Pancreas (tissue), 10 donors: ENCODE measurements around the gene GLCCI1. TPM values are rescaled to one million over a fixed set of nuclear protein-coding genes. Genes with fewer than 3 reads are reported as not detected.
"Not testable (repeated sequence)": the region's sequence is repeated elsewhere in the genome, so short reads cannot be mapped to it uniquely, and the experiment has no call there.

Experiments used
- ATAC-seq, 4 donors: fragments of 200-7000 bp; cut with Tn5 transposase; one replicate each; pipeline versions ENCODE4 v1.8.0 to v1.9.1; 2020; ENCODE audit warnings: mild to moderate bottlenecking in 4 of 4, moderate library complexity in 4 of 4
- DNase-seq, 6 donors: peaks; one replicate each; pipeline ENCODE4 v3.0.0-alpha.2; 2020
- FAIRE-seq: peaks from 2 replicates; lab custom pipeline; 2012; peaks lifted over from hg19 to GRCh38; lab: Jason Lieb, UNC
- H3K27ac ChIP-seq, 4 donors: fragments of 200-600 bp; sonication (generic); 1 replicate in 3 of 4; 2 replicates in 1 of 4; pipeline versions ENCODE4 v1.5.0 to v1.8.0; 2020
- H3K27me3 ChIP-seq, 4 donors: fragments of 200-600 bp; one replicate each; pipeline ENCODE4 v1.8.0; 2021
- H3K36me3 ChIP-seq, 3 donors: fragments of 200-600 bp; sonication (generic) in 1 of 3; one replicate each; pipeline versions ENCODE4 v1.5.0 to v1.8.0; 2020 to 2021
- H3K4me1 ChIP-seq, 3 donors: fragments of 200-600 bp; one replicate each; pipeline ENCODE4 v1.8.0; 2021
- H3K4me3 ChIP-seq, 4 donors: fragments of 200-600 bp; sonication (generic) in 2 of 4; one replicate each; pipeline versions ENCODE4 v1.5.0 to v1.8.0; 2020 to 2021
- H3K9me3 ChIP-seq, 4 donors: fragments of 200-600 bp; one replicate each; pipeline ENCODE4 v1.8.0; 2021
- WGBS, 2 donors: extraction: QIAGEN DNeasy Blood & Tissue Kit; methylation state at CpG; one replicate each; pipeline ENCODE4 v1.1.7; 2013; 5-methylcytosine and 5-hydroxymethylcytosine counted together
- intact Hi-C, 3 donors: fragments of 100-400 bp; cut with DNase I; formaldehyde crosslinking; loops; one replicate each; pipeline versions ENCODE4 v1.11.1 to v1.14.2; 2022
- polyA plus RNA-seq, 2 donors: library from polyadenylated mRNA; stranded (reverse); fragments of 200-250 nt; gene quantifications; one replicate each; pipeline ENCODE4 v1.2.3, GENCODE V29; 2013
- total RNA-seq, 6 donors: library from RNA; stranded (reverse); fragmentation: NEBNext Ultra II Directional in 4 of 6; extraction: Animal tissue kit (Norgen Biotek cat#: 25700) in 4 of 6; gene quantifications; one replicate each; pipeline versions ENCODE4 v1.2.1 to v1.2.4, GENCODE V29; 2021 to 2023
- TF ChIP-seq, protein P1 (sequence below), 4 donors: fragments of 200-600 bp; sonication (generic) in 3 of 4; IDR thresholded peaks; one replicate each; pipeline versions ENCODE4 v1.5.0 to v1.8.0; 2021; ENCODE audit warnings: antibody characterized with exemption in 4 of 4
- donor health status: healthy with polysubstance abuse.
- donor health status: DM: no; HTN: no; CAD: no; lungs with moderate emphysema.
- donor health status: DM: no; HTN: no; CAD: no.
- donor health status: control.
- donor health status: control.
- donor health status: Bipolar disorder and iron deficiency.
- donor health status: DM: yes; HTN: yes; CAD: no.
- donor health status: DM: no; HTN: no; CAD: no.
- donor health status: DM: no; HTN: no; CAD: no.
- donor health status: DM: yes; HTN: yes; CAD: no.

The GLCCI1 gene
- total and polyA plus RNA-seq, 8 donors = 2.0 to 7.4 (median 2.6) TPM

DNA sequence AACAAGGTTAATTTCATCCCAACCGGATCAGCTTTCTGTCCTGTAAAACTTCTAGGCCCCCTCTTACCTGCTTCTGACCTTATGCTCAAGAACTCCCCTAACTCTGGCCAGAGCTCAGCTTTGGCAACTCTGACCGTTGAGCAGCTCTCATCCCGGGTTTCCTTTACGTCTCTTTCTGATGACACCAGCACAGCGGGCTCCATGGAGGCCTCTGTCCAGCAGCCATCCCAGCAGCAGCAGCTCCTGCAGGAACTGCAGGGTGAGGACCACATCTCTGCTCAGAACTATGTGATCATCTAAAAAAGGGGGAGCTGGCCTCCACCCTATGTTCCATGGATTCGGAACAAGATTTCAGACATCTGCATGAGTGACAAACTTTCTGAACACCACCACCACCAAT is 117.6 kb downstream of the GLCCI1 start:
- no peaks in the 10 kb centered on the region for H3K27me3 ChIP-seq
- no peaks in the 10 kb centered on the region for H3K4me1 ChIP-seq
- no peaks in the 10 kb centered on the region for H3K36me3 ChIP-seq
- no peak for FAIRE-seq
- TF ChIP-seq, protein P1, sequence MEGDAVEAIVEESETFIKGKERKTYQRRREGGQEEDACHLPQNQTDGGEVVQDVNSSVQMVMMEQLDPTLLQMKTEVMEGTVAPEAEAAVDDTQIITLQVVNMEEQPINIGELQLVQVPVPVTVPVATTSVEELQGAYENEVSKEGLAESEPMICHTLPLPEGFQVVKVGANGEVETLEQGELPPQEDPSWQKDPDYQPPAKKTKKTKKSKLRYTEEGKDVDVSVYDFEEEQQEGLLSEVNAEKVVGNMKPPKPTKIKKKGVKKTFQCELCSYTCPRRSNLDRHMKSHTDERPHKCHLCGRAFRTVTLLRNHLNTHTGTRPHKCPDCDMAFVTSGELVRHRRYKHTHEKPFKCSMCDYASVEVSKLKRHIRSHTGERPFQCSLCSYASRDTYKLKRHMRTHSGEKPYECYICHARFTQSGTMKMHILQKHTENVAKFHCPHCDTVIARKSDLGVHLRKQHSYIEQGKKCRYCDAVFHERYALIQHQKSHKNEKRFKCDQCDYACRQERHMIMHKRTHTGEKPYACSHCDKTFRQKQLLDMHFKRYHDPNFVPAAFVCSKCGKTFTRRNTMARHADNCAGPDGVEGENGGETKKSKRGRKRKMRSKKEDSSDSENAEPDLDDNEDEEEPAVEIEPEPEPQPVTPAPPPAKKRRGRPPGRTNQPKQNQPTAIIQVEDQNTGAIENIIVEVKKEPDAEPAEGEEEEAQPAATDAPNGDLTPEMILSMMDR (IDR thresholded peaks at IDR 0.05) = no peak
- H3K27ac ChIP-seq = no peak overlapping the region
- no peak overlapping the region for H3K4me3 ChIP-seq
- intact Hi-C loops = no loop called here
- ATAC-seq = no peak
- H3K9me3 ChIP-seq = no peaks in the 10 kb centered on the region
- DNase-seq = no peak
- 92 to 95% methylated on average over 6 of the region's 6 CpGs for WGBS, 2 donors

DNA sequence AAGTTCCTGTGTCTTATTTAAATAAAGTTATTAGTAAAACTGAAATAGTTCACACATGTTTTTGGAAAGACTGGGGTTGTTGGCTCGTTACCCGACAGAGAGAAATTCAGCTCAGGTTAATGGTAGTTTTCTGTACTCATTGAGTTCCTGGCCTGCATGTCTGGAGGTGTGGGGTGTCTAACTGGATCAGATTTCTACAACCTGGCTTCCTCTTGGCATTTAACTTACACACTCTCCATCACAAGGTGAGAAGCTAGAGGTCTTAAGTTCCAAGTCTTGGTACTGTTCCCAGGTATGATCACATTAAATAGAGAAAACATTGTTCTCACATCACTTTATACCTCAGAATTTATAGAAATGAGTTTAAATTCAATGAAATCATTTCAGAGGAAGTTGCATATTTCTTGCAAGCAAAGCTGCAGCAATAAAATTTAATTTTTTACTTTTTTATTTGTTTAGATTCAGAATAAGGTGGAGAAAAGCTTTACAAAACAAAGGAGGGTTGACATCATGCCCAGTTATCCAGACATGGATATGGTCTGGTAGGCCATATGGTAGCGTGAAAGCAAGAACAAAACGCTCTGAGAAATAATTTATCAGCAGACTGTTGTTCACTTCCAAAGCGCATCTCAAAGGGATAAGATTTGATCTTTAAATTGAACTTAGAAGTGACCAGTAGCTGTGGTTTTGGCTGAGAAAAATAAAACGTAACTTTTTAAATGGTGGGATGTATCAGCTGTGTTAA is 120.6 kb downstream of the GLCCI1 start:
- H3K4me3 ChIP-seq = no peak overlapping the region
- H3K27ac ChIP-seq = no peak overlapping the region
- intact Hi-C loops = no loop called here
- TF ChIP-seq, protein P1 (IDR thresholded peaks at IDR 0.05) = no peak
- no peaks in the 10 kb centered on the region for H3K27me3 ChIP-seq
- H3K4me1 ChIP-seq = no peaks in the 10 kb centered on the region
- no peaks in the 10 kb centered on the region for H3K9me3 ChIP-seq
- DNase-seq (no peak), ATAC-seq (no peak), FAIRE-seq (no peak)
- 95 to 96% methylated on average over 6 of the region's 6 CpGs for WGBS, 2 donors
- no peaks in the 10 kb centered on the region for H3K36me3 ChIP-seq

DNA sequence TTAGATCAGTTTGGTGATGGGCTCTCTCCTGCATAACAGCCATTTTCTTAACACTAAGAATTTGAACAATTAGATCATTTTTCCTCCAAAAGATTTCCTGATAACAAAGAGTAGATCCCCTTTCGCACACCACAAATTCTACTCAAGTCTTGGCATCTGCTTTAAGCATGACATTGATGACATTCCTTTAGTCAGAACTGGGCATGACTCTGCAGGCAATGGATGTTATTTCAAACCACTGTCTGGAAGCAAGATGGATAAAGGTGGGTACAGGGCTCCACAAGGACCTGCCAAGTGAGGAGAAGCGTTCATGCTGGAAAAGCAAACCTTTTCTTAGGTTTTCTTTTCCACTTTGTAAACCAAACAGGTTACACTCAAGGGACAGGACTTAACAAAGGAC is 123.5 kb downstream of the GLCCI1 start:
- H3K27me3 ChIP-seq = no peaks in the 10 kb centered on the region
- no peak for ATAC-seq
- FAIRE-seq = no peak
- intact Hi-C loops = no loop called here
- TF ChIP-seq, protein P1 (IDR thresholded peaks at IDR 0.05) = no peak
- no peak for DNase-seq
- no peak overlapping the region for H3K4me3 ChIP-seq
- H3K4me1 ChIP-seq = no peaks in the 10 kb centered on the region
- H3K27ac ChIP-seq = no peak overlapping the region
- WGBS, 2 donors = 88 to 96% methylated on average over 2 of the region's 2 CpGs
- H3K9me3 ChIP-seq = no peaks in the 10 kb centered on the region
- no peaks in the 10 kb centered on the region for H3K36me3 ChIP-seq

DNA sequence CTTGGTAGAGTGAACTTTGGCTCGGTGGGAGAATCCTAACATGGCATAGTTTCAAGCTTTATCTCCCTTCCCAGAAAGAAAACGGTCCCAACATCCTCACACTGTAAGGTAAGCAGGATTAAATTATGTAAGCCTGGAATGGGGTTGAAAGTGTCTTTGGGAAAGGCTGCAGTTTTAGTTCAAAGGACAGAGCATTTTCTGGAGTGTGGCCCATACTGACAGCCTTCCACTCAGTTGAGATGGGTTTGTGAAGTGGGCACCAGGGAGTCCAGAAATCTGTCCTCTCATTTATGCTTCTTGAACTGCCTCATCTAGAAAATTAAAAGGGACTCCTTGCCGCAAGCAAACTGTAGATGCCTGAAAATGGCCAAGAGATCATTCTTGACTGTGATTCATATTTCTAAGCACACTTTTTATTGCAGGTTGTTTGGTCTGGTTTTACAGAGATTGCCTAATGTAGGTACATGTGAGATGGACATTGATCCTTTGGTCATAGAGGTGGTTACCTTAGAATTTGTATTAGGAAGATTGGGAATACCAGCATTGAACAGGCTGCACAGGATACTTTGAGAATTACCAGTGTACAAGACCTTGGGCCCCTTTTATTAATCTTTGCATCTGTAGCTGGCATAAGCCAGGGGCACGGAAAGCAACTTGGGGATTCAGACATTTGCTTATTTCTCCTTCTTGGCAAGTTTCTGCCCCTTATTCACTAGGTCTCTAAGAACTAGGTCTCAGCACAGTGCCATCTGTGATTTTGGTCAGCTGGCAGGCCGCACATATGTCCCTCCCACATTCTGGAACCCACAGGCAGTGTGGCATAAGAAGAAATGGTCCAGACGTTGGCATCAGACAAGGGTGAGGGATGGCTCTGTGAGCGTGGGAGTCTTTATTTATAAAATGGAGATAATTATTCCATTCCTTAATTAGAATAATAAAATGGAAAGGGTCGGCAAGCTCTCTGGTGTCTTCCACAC is 125.9 kb downstream of the GLCCI1 start:
- Histone ChIP-seq H3K27ac (no peak overlapping the region), H3K36me3 (no peaks in the 10 kb centered on the region), H3K4me1 (no peaks in the 10 kb centered on the region), H3K4me3 (no peak overlapping the region), H3K27me3 (no peaks in the 10 kb centered on the region), H3K9me3 (no peaks in the 10 kb centered on the region)
- TF ChIP-seq, protein P1 (IDR thresholded peaks at IDR 0.05) = no peak
- FAIRE-seq (no peak), DNase-seq (no peak), ATAC-seq (no peak)
- 85 to 92% methylated on average over 8 of the region's 8 CpGs for WGBS, 2 donors
- intact Hi-C loops = no loop called here

DNA sequence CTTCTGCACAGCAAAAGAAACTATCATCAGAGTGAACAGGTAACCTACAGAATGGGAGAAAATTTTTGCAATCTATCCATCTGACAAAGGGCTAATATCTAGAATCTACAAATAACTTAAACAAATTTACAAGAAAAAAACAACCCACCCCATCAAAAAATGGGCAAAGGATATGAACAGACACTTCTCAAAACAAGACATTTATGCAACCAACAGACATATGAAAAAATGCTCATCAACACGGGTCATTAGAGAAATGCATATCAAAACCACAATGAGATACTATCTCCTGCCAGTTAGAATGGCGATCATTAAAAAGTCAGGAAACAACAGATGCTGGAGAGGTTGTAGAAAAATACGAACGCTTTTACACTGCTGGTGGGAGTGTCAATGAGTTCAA is 132.7 kb downstream of the GLCCI1 start:
- DNase-seq, H3K9me3 ChIP-seq, H3K36me3 ChIP-seq, H3K27me3 ChIP-seq, intact Hi-C loops, H3K27ac ChIP-seq, H3K4me3 ChIP-seq, H3K4me1 ChIP-seq, ATAC-seq, FAIRE-seq: not testable (repeated sequence)
- WGBS, 2 donors = 90 to 93% methylated on average over 4 of the region's 4 CpGs
